HEK293 (cell line): ENCODE measurements around the gene DMBX1.

Source experiments
- EGR2 ChIP-seq: fragments of 450-650 bp; formaldehyde crosslinking; IDR thresholded peaks from 2 replicates; pipeline ENCODE4 v1.5.1; 2016; ENCODE audit warnings: low read depth, missing biosample characterization, missing genetic modification characterization
- FEZF1 ChIP-seq: fragments of 450-650 bp; formaldehyde crosslinking; IDR thresholded peaks from 2 replicates; pipeline ENCODE4 v1.5.1; 2016; ENCODE audit warnings: missing biosample characterization, missing genetic modification characterization
- GLI2 ChIP-seq: fragments of 450-650 bp; formaldehyde crosslinking; IDR thresholded peaks from 2 replicates; pipeline ENCODE4; 2017; ENCODE audit warnings: missing biosample characterization, missing genetic modification characterization, low read depth, borderline replicate concordance
- KLF7 ChIP-seq: fragments of 450-650 bp; formaldehyde crosslinking; IDR thresholded peaks from 2 replicates; pipeline ENCODE4 v1.5.1; 2016; ENCODE audit warnings: missing biosample characterization, missing genetic modification characterization, borderline replicate concordance
- MZF1 ChIP-seq: fragments of 450-650 bp; formaldehyde crosslinking; IDR thresholded peaks from 2 replicates; pipeline ENCODE4 v1.5.1; 2017; ENCODE audit warnings: missing biosample characterization, missing genetic modification characterization, borderline replicate concordance
- REPIN1 ChIP-seq: fragments of 450-650 bp; formaldehyde crosslinking; IDR thresholded peaks from 2 replicates; pipeline ENCODE4 v1.5.1; 2017; ENCODE audit warnings: missing biosample characterization, missing genetic modification characterization, low read depth
- SP2 ChIP-seq: fragments of 450-650 bp; formaldehyde crosslinking; IDR thresholded peaks from 2 replicates; pipeline ENCODE4 v1.5.1; 2016; ENCODE audit warnings: missing biosample characterization, missing genetic modification characterization
- WT1 ChIP-seq: fragments of 450-650 bp; formaldehyde crosslinking; IDR thresholded peaks from 2 replicates; pipeline ENCODE4 v1.5.1; 2016; ENCODE audit warnings: missing biosample characterization, missing genetic modification characterization
- ZFP37 ChIP-seq: fragments of 450-650 bp; formaldehyde crosslinking; IDR thresholded peaks from 2 replicates; pipeline ENCODE4 v1.5.1; 2016; ENCODE audit warnings: missing biosample characterization, missing genetic modification characterization
- ZFP69B ChIP-seq: fragments of 450-650 bp; formaldehyde crosslinking; IDR thresholded peaks from 2 replicates; pipeline ENCODE4 v1.5.1; 2016; ENCODE audit warnings: missing biosample characterization, missing genetic modification characterization
- ZNF10 ChIP-seq: fragments of 450-650 bp; formaldehyde crosslinking; IDR thresholded peaks from 2 replicates; pipeline ENCODE4 v1.5.1; 2017; ENCODE audit warnings: missing biosample characterization, missing genetic modification characterization
- ZNF146 ChIP-seq: fragments of 450-650 bp; formaldehyde crosslinking; IDR thresholded peaks from 2 replicates; pipeline ENCODE4 v1.5.1; 2016; ENCODE audit warnings: missing biosample characterization, missing genetic modification characterization
- ZNF174 ChIP-seq: fragments of 450-650 bp; formaldehyde crosslinking; IDR thresholded peaks from 2 replicates; pipeline ENCODE4 v1.5.0; 2017; ENCODE audit warnings: missing biosample characterization, mild to moderate bottlenecking, missing genetic modification characterization
- ZNF202 ChIP-seq: fragments of 450-650 bp; formaldehyde crosslinking; IDR thresholded peaks from 2 replicates; pipeline ENCODE4 v1.5.1; 2016; ENCODE audit warnings: missing biosample characterization, missing genetic modification characterization, borderline replicate concordance
- ZNF292 ChIP-seq: fragments of 450-650 bp; formaldehyde crosslinking; IDR thresholded peaks from 2 replicates; pipeline ENCODE4 v1.5.1; 2016; ENCODE audit warnings: low read depth, missing biosample characterization, missing genetic modification characterization, borderline replicate concordance
- ZNF350 ChIP-seq: fragments of 450-650 bp; formaldehyde crosslinking; IDR thresholded peaks from 2 replicates; pipeline ENCODE4 v1.5.0; 2017; ENCODE audit warnings: missing biosample characterization, mild to moderate bottlenecking, missing genetic modification characterization
- ZNF404 ChIP-seq: fragments of 450-650 bp; formaldehyde crosslinking; IDR thresholded peaks from 2 replicates; pipeline ENCODE4 v1.5.1; 2017; ENCODE audit warnings: missing biosample characterization, missing genetic modification characterization
- ZNF416 ChIP-seq: fragments of 450-650 bp; formaldehyde crosslinking; IDR thresholded peaks from 2 replicates; pipeline ENCODE4 v1.5.1; 2016; ENCODE audit warnings: missing biosample characterization, missing genetic modification characterization
- ZNF664 ChIP-seq: fragments of 450-650 bp; formaldehyde crosslinking; IDR thresholded peaks from 2 replicates; pipeline ENCODE4 v1.5.1; 2016; ENCODE audit warnings: missing biosample characterization, missing genetic modification characterization
- TF ChIP-seq, protein P1 (sequence below): fragments of 450-650 bp; formaldehyde crosslinking; IDR thresholded peaks from 2 replicates; pipeline ENCODE4 v1.5.1; 2017; ENCODE audit warnings: missing biosample characterization, missing genetic modification characterization
- TF ChIP-seq, protein P2 (sequence below): fragments of 450-650 bp; formaldehyde crosslinking; IDR thresholded peaks from 2 replicates; pipeline ENCODE4 v1.5.1; 2016; ENCODE audit warnings: missing biosample characterization, missing genetic modification characterization
- TF ChIP-seq, protein P3 (sequence below): fragments of 450-650 bp; formaldehyde crosslinking; IDR thresholded peaks from 2 replicates; pipeline ENCODE4 v1.5.1; 2016; ENCODE audit warnings: missing biosample characterization, missing genetic modification characterization
- TF ChIP-seq, protein P4 (sequence below): fragments of 450-650 bp; formaldehyde crosslinking; IDR thresholded peaks from 2 replicates; pipeline ENCODE4 v1.5.1; 2017; ENCODE audit warnings: missing biosample characterization, mild to moderate bottlenecking, missing genetic modification characterization, moderate library complexity

DMBX1 gene

DNA sequence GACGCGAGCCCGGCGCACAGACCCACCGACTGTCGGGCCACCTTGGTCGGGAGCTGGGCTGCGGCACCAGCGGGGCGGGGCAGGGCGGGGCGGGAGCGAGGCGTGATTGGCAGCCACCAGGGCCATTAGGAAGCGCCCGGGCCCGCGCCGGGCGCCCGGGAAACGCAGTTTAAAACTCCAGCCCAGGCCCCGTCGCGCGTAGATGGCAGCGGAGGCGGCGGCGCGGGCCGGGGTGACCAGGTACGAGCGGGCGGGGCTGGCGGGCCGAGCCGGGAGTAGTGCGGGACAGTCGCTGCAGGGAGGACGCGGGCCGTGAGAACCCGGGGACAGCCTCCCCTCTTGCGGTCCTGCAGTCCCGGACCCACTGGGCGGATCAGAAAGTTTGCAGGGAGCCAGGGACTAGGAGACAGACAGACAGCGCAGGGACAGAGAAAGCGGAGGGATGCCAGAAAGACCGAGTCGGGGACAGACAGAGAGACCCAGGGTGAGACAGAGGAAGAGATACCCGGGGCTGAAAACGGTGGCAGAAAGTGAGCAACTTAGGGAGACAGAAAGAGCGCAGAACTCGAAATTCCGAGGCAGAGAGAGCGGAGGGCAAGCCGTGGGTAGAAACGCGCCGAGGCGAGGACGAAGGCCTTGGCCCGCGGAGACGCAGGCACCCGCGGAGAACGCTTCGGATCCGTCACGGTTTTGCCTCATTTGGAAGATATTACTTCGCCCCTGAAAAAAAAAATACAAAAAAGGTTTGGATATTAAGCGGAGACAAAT is at the start of gene DMBX1 (continued):
- TF ChIP-seq REPIN1 (tag by site-specific recombination), result no peak
- TF ChIP-seq, protein P1, sequence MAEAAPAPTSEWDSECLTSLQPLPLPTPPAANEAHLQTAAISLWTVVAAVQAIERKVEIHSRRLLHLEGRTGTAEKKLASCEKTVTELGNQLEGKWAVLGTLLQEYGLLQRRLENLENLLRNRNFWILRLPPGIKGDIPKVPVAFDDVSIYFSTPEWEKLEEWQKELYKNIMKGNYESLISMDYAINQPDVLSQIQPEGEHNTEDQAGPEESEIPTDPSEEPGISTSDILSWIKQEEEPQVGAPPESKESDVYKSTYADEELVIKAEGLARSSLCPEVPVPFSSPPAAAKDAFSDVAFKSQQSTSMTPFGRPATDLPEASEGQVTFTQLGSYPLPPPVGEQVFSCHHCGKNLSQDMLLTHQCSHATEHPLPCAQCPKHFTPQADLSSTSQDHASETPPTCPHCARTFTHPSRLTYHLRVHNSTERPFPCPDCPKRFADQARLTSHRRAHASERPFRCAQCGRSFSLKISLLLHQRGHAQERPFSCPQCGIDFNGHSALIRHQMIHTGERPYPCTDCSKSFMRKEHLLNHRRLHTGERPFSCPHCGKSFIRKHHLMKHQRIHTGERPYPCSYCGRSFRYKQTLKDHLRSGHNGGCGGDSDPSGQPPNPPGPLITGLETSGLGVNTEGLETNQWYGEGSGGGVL (tag by site-specific recombination), result no peak
- TF ChIP-seq MZF1 (tag by site-specific recombination), result no peak
- TF ChIP-seq ZFP69B, result no peak
- TF ChIP-seq ZNF10 (tag by site-specific recombination), result no peak
- TF ChIP-seq WT1 (tag by site-specific recombination), result no peak
- TF ChIP-seq SP2 (tag by site-specific recombination), result peak; percentile 73
- peak; percentile 19; the same call in 1 of the 2 replicates for TF ChIP-seq EGR2 (tag by site-specific recombination)
- no peak for TF ChIP-seq ZNF202 (tag by site-specific recombination)
- no peak for TF ChIP-seq ZNF664 (tag by site-specific recombination)
- peak; percentile 44; the same call in 1 of the 2 replicates for TF ChIP-seq FEZF1 (tag by site-specific recombination)
- TF ChIP-seq, protein P2, sequence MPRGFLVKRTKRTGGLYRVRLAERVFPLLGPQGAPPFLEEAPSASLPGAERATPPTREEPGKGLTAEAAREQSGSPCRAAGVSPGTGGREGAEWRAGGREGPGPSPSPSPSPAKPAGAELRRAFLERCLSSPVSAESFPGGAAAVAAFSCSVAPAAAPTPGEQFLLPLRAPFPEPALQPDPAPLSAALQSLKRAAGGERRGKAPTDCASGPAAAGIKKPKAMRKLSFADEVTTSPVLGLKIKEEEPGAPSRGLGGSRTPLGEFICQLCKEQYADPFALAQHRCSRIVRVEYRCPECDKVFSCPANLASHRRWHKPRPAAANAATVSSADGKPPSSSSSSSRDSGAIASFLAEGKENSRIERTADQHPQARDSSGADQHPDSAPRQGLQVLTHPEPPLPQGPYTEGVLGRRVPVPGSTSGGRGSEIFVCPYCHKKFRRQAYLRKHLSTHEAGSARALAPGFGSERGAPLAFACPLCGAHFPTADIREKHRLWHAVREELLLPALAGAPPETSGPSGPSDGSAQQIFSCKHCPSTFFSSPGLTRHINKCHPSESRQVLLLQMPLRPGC (tag by site-specific recombination), result peak; percentile 28; the same call in 1 of the 2 replicates
- TF ChIP-seq, protein P3, sequence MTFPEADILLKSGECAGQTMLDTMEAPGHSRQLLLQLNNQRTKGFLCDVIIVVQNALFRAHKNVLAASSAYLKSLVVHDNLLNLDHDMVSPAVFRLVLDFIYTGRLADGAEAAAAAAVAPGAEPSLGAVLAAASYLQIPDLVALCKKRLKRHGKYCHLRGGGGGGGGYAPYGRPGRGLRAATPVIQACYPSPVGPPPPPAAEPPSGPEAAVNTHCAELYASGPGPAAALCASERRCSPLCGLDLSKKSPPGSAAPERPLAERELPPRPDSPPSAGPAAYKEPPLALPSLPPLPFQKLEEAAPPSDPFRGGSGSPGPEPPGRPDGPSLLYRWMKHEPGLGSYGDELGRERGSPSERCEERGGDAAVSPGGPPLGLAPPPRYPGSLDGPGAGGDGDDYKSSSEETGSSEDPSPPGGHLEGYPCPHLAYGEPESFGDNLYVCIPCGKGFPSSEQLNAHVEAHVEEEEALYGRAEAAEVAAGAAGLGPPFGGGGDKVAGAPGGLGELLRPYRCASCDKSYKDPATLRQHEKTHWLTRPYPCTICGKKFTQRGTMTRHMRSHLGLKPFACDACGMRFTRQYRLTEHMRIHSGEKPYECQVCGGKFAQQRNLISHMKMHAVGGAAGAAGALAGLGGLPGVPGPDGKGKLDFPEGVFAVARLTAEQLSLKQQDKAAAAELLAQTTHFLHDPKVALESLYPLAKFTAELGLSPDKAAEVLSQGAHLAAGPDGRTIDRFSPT (tag by site-specific recombination), result no peak
- no peak for TF ChIP-seq ZNF174 (tag by site-specific recombination)
- no peak for TF ChIP-seq ZNF350 (tag by site-specific recombination)
- TF ChIP-seq GLI2 (tag by site-specific recombination), result no peak
- no peak for TF ChIP-seq ZNF292 (tag by site-specific recombination)
- TF ChIP-seq ZNF146, result 0 out of 2 replicates have a peak, but pooled peaks have one; percentile 10
- TF ChIP-seq ZFP37 (tag by site-specific recombination), result no peak
- no peak for TF ChIP-seq ZNF416
- TF ChIP-seq ZNF404, result no peak
- TF ChIP-seq, protein P4, sequence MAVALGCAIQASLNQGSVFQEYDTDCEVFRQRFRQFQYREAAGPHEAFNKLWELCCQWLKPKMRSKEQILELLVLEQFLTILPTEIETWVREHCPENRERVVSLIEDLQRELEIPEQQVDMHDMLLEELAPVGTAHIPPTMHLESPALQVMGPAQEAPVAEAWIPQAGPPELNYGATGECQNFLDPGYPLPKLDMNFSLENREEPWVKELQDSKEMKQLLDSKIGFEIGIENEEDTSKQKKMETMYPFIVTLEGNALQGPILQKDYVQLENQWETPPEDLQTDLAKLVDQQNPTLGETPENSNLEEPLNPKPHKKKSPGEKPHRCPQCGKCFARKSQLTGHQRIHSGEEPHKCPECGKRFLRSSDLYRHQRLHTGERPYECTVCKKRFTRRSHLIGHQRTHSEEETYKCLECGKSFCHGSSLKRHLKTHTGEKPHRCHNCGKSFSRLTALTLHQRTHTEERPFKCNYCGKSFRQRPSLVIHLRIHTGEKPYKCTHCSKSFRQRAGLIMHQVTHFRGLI (tag by site-specific recombination), result no peak; the same call in 1 of the 2 replicates
- TF ChIP-seq KLF7, result no peak
- TF ChIP-seq, all 188 proteins: peak for 28
